Loucy (cell line): ENCODE data around the gene PLPPR3.

Experiments
- CTCF ChIP-seq: fragments of 200-600 bp; sonication (generic); conservative IDR thresholded peaks from 2 replicates; pipeline ENCODE4 v1.5.1; 2014; ENCODE audit warnings: mild to moderate bottlenecking, antibody characterized with exemption, low read length
- EZH2phosphoT487 ChIP-seq: fragments of 200-600 bp; IDR thresholded peaks from 2 replicates; pipeline ENCODE4 v1.6.1; 2018; ENCODE audit warnings: antibody characterized with exemption, mild to moderate bottlenecking, moderate library complexity, borderline replicate concordance

GRCh38 chr19:780935-781334 lies 40.8 kb downstream of the PLPPR3 start:
- TF ChIP-seq CTCF (no peak), EZH2phosphoT487 (no peak)
